AG08395 (cell line): ENCODE measurements around the gene RGMA.
A peak's percentile ranks its signal among the peaks of the same experiment; 100 is the strongest.
"Not testable (repeated sequence)": the region's sequence is repeated elsewhere in the genome, so short reads cannot be mapped to it uniquely, and the experiment has no call there.

ENCODE experiments used
- DNase-seq: peaks from one replicate; pipeline ENCODE4 v3.0.0; 2012; ENCODE audit warnings: mixed read lengths, low spot score

RGMA gene

GRCh38 chr15:93048426-93048721 lies 40.6 kb downstream of the RGMA start:
- no peak for DNase-seq

GRCh38 chr15:93047621-93048425 lies 41.2 kb downstream of the RGMA start:
- DNase-seq, result no peak

GRCh38 chr15:93046721-93047120 lies 42.3 kb downstream of the RGMA start:
- DNase-seq, result no peak

- no peak for DNase-seq
Observed at GRCh38 chr15:93046120-93046519, 42.9 kb downstream of the RGMA start.

- DNase-seq, result no peak
Observed at GRCh38 chr15:93045191-93045785, 43.7 kb downstream of the RGMA start.

GRCh38 chr15:93044301-93045190 lies 44.5 kb downstream of the RGMA start:
- DNase-seq, result no peak

GRCh38 chr15:93043621-93044300 lies 45.2 kb downstream of the RGMA start:
- DNase-seq, result no peak

GRCh38 chr15:93042691-93043378 lies 46.2 kb downstream of the RGMA start:
- DNase-seq, result no peak

GRCh38 chr15:93042211-93042610 lies 46.8 kb downstream of the RGMA start:
- no peak for DNase-seq

GRCh38 chr15:93041159-93041547 lies 47.9 kb downstream of the RGMA start:
- DNase-seq, result no peak

GRCh38 chr15:93040288-93041158 lies 48.5 kb downstream of the RGMA start:
- DNase-seq, result no peak

GRCh38 chr15:93039562-93040287 lies 49.3 kb downstream of the RGMA start:
- not testable (repeated sequence) for DNase-seq

GRCh38 chr15:93037820-93038705 lies 50.9 kb downstream of the RGMA start:
- no peak for DNase-seq

- peak; percentile 53 for DNase-seq
Observed at GRCh38 chr15:93036951-93037819, 51.8 kb downstream of the RGMA start.

GRCh38 chr15:93035953-93036810 lies 52.8 kb downstream of the RGMA start:
- DNase-seq, result peak; percentile 25

GRCh38 chr15:93035092-93035915 lies 53.7 kb downstream of the RGMA start:
- no peak for DNase-seq
